GM12892 (cell line): ENCODE results near the gene ASCL4.

Experiments
- POLR2A ChIP-seq: IDR thresholded peaks from 2 replicates; pipeline ENCODE4 v1.6.1; 2011; ENCODE audit warnings: low read depth, low read length, control low read depth
- POLR2AphosphoS5 ChIP-seq: IDR thresholded peaks from 2 replicates; pipeline ENCODE4 v1.6.1; 2011; ENCODE audit warnings: low read depth, low read length, control low read depth

- TF ChIP-seq POLR2AphosphoS5, result no peak
- no peak for TF ChIP-seq POLR2A
These were observed at the start of gene ASCL4 for GRCh38 chr12:107774349-107775029.
